Loucy (cell line): ENCODE data around the gene STMND1.

Source experiments
- CTCF ChIP-seq: fragments of 200-600 bp; sonication (generic); conservative IDR thresholded peaks from 2 replicates; pipeline ENCODE4 v1.5.1; 2014; ENCODE audit warnings: mild to moderate bottlenecking, antibody characterized with exemption, low read length
- EZH2phosphoT487 ChIP-seq: fragments of 200-600 bp; IDR thresholded peaks from 2 replicates; pipeline ENCODE4 v1.6.1; 2018; ENCODE audit warnings: antibody characterized with exemption, mild to moderate bottlenecking, moderate library complexity, borderline replicate concordance

DNA sequence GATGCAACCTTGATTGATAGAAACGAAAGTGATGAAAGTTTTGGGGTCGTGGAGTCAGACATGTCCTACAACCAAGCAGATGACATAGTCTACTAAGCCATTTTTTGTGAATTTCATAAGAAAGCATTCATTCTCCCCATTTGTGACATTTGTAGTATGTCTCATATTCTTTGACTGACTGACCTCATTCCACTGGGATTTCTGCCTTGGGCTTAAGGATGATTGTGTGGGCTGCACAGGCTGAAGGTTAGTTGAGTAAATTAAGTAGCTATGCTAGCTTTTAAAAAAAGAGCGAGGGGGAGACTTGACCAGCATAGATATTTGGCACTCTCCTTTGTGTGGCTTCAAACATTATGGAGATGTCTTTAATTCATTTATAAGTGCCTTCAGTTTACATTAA, 28.9 kb downstream of the STMND1 start:
- TF ChIP-seq CTCF (no peak), EZH2phosphoT487 (no peak)
